Measurements from ENCODE around the gene PSMD12.
"Not testable (repeated sequence)": the region's sequence is repeated elsewhere in the genome, so short reads cannot be mapped to it uniquely, and the experiment has no call there.

The PSMD12 gene

GRCh38 chr17:67353929-67354574 is 12.3 kb downstream of the PSMD12 start:
- no peak overlapping the region for H3K4me3 ChIP-seq (ENCODE audit: low read length)
- no peak for TF ChIP-seq CTCF (conservative IDR thresholded peaks at IDR 0.05; ENCODE audit: low read length)
- no peak for DNase-seq (ENCODE audit: low read depth)

DNA sequence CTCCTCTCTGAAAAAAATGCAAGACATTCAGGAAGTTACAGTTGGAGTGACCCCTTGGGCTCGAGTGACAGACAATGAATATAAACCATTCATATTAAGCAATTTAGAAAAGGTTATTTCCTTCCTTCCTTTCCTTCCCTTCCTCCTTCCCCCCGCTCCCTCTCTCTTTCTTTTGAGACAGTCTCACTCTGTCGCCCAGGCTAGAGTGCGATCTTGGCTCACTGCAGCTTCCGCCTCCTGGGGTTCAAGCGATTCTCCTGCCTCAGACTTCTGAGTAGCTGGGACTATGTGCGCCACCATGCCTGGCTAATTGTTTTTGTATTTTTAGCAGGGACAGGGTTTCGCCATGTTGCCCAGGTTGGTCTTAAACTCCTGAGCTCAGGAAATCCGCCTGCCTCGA is 13.2 kb downstream of the PSMD12 start:
- DNase-seq (ENCODE audit: low read depth) = no peak
- TF ChIP-seq CTCF (conservative IDR thresholded peaks at IDR 0.05; ENCODE audit: low read length) = no peak
- no peak overlapping the region for H3K4me3 ChIP-seq (ENCODE audit: low read length)

DNA sequence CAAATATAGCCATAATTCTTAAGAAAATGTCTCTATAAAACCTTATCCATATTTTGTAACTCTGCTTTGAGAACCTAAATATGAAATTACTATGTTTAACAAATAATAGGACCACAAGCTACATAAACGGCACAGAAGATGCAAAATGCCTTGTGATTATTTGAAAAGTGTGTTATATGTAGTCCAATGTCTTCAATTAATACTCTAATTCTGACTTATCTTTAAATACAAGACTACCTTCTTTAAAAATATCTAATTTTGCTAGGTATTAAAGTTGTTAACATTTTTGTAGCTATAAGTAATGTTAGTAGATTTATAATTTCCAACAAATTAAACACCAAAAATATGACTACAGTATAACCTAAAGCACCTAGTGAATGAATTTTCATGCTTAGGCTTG is 17.0 kb downstream of the PSMD12 start:
- H3K4me3 ChIP-seq (ENCODE audit: low read length) = no peak overlapping the region
- no peak for DNase-seq (ENCODE audit: low read depth)
- no peak for TF ChIP-seq CTCF (conservative IDR thresholded peaks at IDR 0.05; ENCODE audit: low read length)

GRCh38 chr17:67347826-67348225 is 18.6 kb downstream of the PSMD12 start:
- DNase-seq (ENCODE audit: low read depth) = no peak
- H3K4me3 ChIP-seq (ENCODE audit: low read length) = no peak overlapping the region
- TF ChIP-seq CTCF (conservative IDR thresholded peaks at IDR 0.05; ENCODE audit: low read length) = no peak

DNA sequence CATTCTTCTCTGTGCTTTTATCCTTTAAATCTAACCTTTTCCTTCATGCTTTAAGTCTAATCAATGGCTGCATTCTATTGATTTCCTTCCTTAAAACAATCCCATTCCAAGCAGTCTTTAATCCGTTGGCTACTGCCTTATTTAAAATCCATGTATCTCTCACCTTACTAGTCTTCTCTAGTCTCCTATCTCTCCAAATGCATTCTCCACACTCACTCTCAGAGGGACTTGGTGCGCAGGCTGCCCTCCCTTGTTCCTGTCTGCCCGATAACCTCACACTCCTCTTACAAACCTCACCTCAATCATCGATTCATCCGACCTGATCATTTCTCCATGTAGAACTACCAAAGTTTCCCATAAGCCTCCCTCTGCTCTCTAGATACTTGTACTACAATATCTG is 23.1 kb downstream of the PSMD12 start:
- H3K4me3 ChIP-seq (ENCODE audit: low read length) = no peak overlapping the region
- no peak for TF ChIP-seq CTCF (conservative IDR thresholded peaks at IDR 0.05; ENCODE audit: low read length)
- no peak for DNase-seq (ENCODE audit: low read depth)

- H3K4me3 ChIP-seq (ENCODE audit: low read length); DNase-seq (ENCODE audit: low read depth): not testable (repeated sequence)
These were observed 28.0 kb downstream of the PSMD12 start for GRCh38 chr17:67338353-67338752.

GRCh38 chr17:67336859-67337258 is 29.5 kb downstream of the PSMD12 start:
- DNase-seq (ENCODE audit: low read depth) = no peak
- TF ChIP-seq CTCF (conservative IDR thresholded peaks at IDR 0.05; ENCODE audit: low read length) = no peak
- no peak overlapping the region for H3K4me3 ChIP-seq (ENCODE audit: low read length)

Measured in AG10803 (cell line).